Measurements from ENCODE around the gene SLC8A1. TPM values are rescaled to one million over a fixed set of nuclear protein-coding genes. Genes with fewer than 3 reads are reported as not detected.
A peak's percentile ranks its signal among the peaks of the same experiment; 100 is the strongest.

Gene SLC8A1
- total RNA-seq, 1 donor from 2014 or later = 9.6 TPM

GRCh38 chr2:40477361-40477760, 25.5 kb upstream of the SLC8A1 start:
- Mint-ChIP-seq H3K4me1 (no peaks in the 10 kb centered on the region), H3K9me3 (no peaks in the 10 kb centered on the region), H3K4me3 (no peak overlapping the region), H3K27ac (no peak overlapping the region), H3K27me3 (ENCODE audit: insufficient read depth, low read depth) (no peaks in the 10 kb centered on the region), H3K36me3 (no peaks in the 10 kb centered on the region)
- Histone ChIP-seq H3K9ac (no peak overlapping the region), H3K4me2 (no peak overlapping the region), H3K27ac (no peak overlapping the region), H4K20me1 (ENCODE audit: low read depth) (no peaks in the 10 kb centered on the region), H3K4me1 (no peaks in the 10 kb centered on the region), H3K27me3 (no peaks in the 10 kb centered on the region), H3K36me3 (no peaks in the 10 kb centered on the region), H2AFZ (replicated peaks) (peak overlapping the region; percentile 64), H3K9me3 (ENCODE audit: low read depth) (no peaks in the 10 kb centered on the region), H3F3A (ENCODE audit: low read depth) (no peaks in the 10 kb centered on the region), H3K4me3 (no peak overlapping the region), H3K79me2 (ENCODE audit: low read depth) (no peaks in the 10 kb centered on the region)
- no peak for TF ChIP-seq EZH2 (IDR thresholded peaks at IDR 0.05)
- no peak for TF ChIP-seq CTCF (IDR thresholded peaks at IDR 0.05)
- no peak for DNase-seq (ENCODE audit: low spot score)

GRCh38 chr2:40476436-40476835, 24.5 kb upstream of the SLC8A1 start:
- Mint-ChIP-seq H3K36me3 (no peaks in the 10 kb centered on the region), H3K27me3 (ENCODE audit: insufficient read depth, low read depth) (no peaks in the 10 kb centered on the region), H3K9me3 (no peaks in the 10 kb centered on the region), H3K27ac (no peak overlapping the region), H3K4me1 (no peaks in the 10 kb centered on the region), H3K4me3 (no peak overlapping the region)
- no peaks in the 10 kb centered on the region for H3K79me2 ChIP-seq (ENCODE audit: low read depth)
- no peaks in the 10 kb centered on the region for H3K27me3 ChIP-seq
- no peak for DNase-seq (ENCODE audit: low spot score)
- no peak overlapping the region for H3K4me2 ChIP-seq
- H3K36me3 ChIP-seq = no peaks in the 10 kb centered on the region
- H2AFZ ChIP-seq (replicated peaks) = no peak overlapping the region
- H3F3A ChIP-seq (ENCODE audit: low read depth) = no peaks in the 10 kb centered on the region
- no peak overlapping the region for H3K4me3 ChIP-seq
- H3K9me3 ChIP-seq (ENCODE audit: low read depth) = no peaks in the 10 kb centered on the region
- no peak overlapping the region for H3K9ac ChIP-seq
- TF ChIP-seq CTCF (IDR thresholded peaks at IDR 0.05) (no peak), EZH2 (IDR thresholded peaks at IDR 0.05) (no peak), EZH2phosphoT487 (IDR thresholded peaks at IDR 0.05) (no peak)
- no peaks in the 10 kb centered on the region for H4K20me1 ChIP-seq (ENCODE audit: low read depth)
- H3K4me1 ChIP-seq = no peaks in the 10 kb centered on the region
- H3K27ac ChIP-seq = no peak overlapping the region

- Mint-ChIP-seq H3K27me3 (ENCODE audit: insufficient read depth, low read depth) (no peaks in the 10 kb centered on the region), H3K27ac (no peak overlapping the region), H3K4me3 (no peak overlapping the region), H3K4me1 (no peaks in the 10 kb centered on the region), H3K36me3 (no peaks in the 10 kb centered on the region), H3K9me3 (no peaks in the 10 kb centered on the region)
- no peak overlapping the region for H3K4me3 ChIP-seq
- H3K4me2 ChIP-seq = no peak overlapping the region
- H3K9ac ChIP-seq = no peak overlapping the region
- no peaks in the 10 kb centered on the region for H3F3A ChIP-seq (ENCODE audit: low read depth)
- no peaks in the 10 kb centered on the region for H3K79me2 ChIP-seq (ENCODE audit: low read depth)
- no peak for DNase-seq (ENCODE audit: low spot score)
- H3K4me1 ChIP-seq = no peaks in the 10 kb centered on the region
- no peaks in the 10 kb centered on the region for H3K9me3 ChIP-seq (ENCODE audit: low read depth)
- H3K36me3 ChIP-seq = no peaks in the 10 kb centered on the region
- H3K27ac ChIP-seq = no peak overlapping the region
- H4K20me1 ChIP-seq (ENCODE audit: low read depth) = no peaks in the 10 kb centered on the region
- H3K27me3 ChIP-seq = no peaks in the 10 kb centered on the region
- no peak for TF ChIP-seq EZH2phosphoT487 (IDR thresholded peaks at IDR 0.05)
- no peak for TF ChIP-seq CTCF (IDR thresholded peaks at IDR 0.05)
- TF ChIP-seq EZH2 (IDR thresholded peaks at IDR 0.05) = no peak
- no peak overlapping the region for H2AFZ ChIP-seq (replicated peaks)
Observed at GRCh38 chr2:40474306-40474705, 22.4 kb upstream of the SLC8A1 start.

GRCh38 chr2:40471866-40472265, 20.0 kb upstream of the SLC8A1 start:
- no peak overlapping the region for H3K4me2 ChIP-seq
- peaks cover 10% of the 10 kb centered on the region for H3K4me1 ChIP-seq
- H4K20me1 ChIP-seq (ENCODE audit: low read depth) = no peaks in the 10 kb centered on the region
- Mint-ChIP-seq H3K27ac (no peak overlapping the region), H3K27me3 (ENCODE audit: insufficient read depth, low read depth) (peaks cover 3% of the 10 kb centered on the region), H3K4me1 (peaks cover 6% of the 10 kb centered on the region), H3K4me3 (no peak overlapping the region), H3K9me3 (no peaks in the 10 kb centered on the region), H3K36me3 (no peaks in the 10 kb centered on the region)
- H3F3A ChIP-seq (ENCODE audit: low read depth) = no peaks in the 10 kb centered on the region
- no peaks in the 10 kb centered on the region for H3K9me3 ChIP-seq (ENCODE audit: low read depth)
- no peaks in the 10 kb centered on the region for H3K36me3 ChIP-seq
- H3K9ac ChIP-seq = no peak overlapping the region
- H3K79me2 ChIP-seq (ENCODE audit: low read depth) = no peaks in the 10 kb centered on the region
- H2AFZ ChIP-seq (replicated peaks) = no peak overlapping the region
- DNase-seq (ENCODE audit: low spot score) = no peak
- TF ChIP-seq EZH2 (IDR thresholded peaks at IDR 0.05) (no peak), CTCF (IDR thresholded peaks at IDR 0.05) (no peak), EZH2phosphoT487 (IDR thresholded peaks at IDR 0.05) (no peak)
- no peak overlapping the region for H3K27ac ChIP-seq
- H3K4me3 ChIP-seq = no peak overlapping the region
- no peaks in the 10 kb centered on the region for H3K27me3 ChIP-seq

Measured in neural progenitor cell (in vitro differentiated cells).